Measurements from ENCODE around the gene PICK1. TPM values are rescaled to one million over a fixed set of nuclear protein-coding genes. Genes with fewer than 3 reads are reported as not detected.

PICK1 gene
- total and polyA plus RNA-seq, 2 of the 8 experiments (the other 6 are each of a cell fraction or from before 2014, with no cell fraction given), result 20.4 to 22.9 TPM

DNA sequence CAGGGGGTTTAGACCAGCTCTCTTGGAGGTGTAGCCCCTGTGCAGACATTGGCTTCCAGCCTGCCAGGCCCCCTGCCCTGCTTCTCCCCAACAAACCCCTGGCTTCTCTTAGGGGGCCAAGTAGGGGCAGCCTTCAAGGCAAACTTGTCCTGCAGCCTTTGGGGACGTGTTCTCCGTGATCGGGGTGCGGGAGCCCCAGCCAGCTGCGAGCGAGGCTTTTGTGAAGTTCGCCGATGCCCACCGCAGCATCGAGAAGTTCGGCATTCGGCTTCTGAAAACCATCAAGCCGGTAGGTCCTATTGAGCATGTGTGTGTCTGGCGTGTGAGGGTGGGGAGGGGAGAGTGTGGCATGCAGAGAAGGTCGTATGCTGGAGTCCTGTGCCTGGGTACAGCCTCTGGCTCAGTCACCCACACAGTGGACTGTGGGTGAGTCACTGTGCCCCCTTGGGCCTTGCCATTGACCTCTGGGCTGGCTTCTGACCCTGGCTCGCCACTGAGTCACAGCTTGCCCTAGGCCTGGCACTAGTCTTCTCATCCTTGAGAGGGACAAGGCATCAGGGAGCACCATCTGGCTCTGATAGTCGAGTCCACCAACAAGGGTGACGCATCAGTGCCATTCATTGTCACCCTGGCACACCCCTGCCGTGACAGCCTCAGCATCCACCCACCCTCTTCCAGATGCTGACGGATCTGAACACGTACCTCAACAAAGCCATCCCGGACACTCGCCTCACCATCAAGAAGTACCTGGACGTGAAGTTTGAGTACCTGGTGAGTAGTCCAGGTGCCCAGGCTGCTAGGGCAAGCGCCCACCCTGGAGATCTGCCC is 15.3 kb downstream of the PICK1 start:
- H3K4me3 ChIP-seq (ENCODE audit: extremely low read depth in 1 of 4, insufficient read depth in 2 of 4, low read depth in 3 of 4, low read length in 4 of 4), result no peak overlapping the region
- ChIA-PET CTCF (ENCODE audit: partially characterized antibody) (interaction anchor here (0.8 to 12.5 kb wide), 14 partner anchors 8 to 167 kb away, joined by 3 to 264 read pairs (median 4); partner anchors contain the start of genes BAIAP2L2, PICK1 and SLC16A8), POLR2A (ENCODE audit: partially characterized antibody) (interaction anchor here (0.6 to 1.2 kb wide), 5 partner anchors 8 to 165 kb away, joined by 3 to 5 read pairs (median 4); partner anchors contain the start of gene PICK1)
- no peak overlapping the region for H2AK5ac ChIP-seq (ENCODE audit: low read depth, low read length)
- H4K8ac ChIP-seq (ENCODE audit: extremely low read depth, insufficient read depth, low read length), result no peak overlapping the region
- no peak overlapping the region for H2BK12ac ChIP-seq (ENCODE audit: low read depth, low read length)
- H3K79me2 ChIP-seq (ENCODE audit: control insufficient read depth in 1 of 2, insufficient read depth in 2 of 2, low read length in 2 of 2), result no peaks in the 10 kb centered on the region
- H3K14ac ChIP-seq (ENCODE audit: insufficient read length), result no peak overlapping the region
- H3K23me2 ChIP-seq (ENCODE audit: low read depth, low read length), result no peaks in the 10 kb centered on the region
- no peak overlapping the region for H3K18ac ChIP-seq (ENCODE audit: extremely low read depth, low read length)
- 95% methylated on average over 25 of the region's 25 CpGs; no CpG with 5 or more reads in 1 of the 2 experiments for WGBS, 2 experiments (ENCODE audit: extremely low coverage in 1 of 2, insufficient coverage in 1 of 2, insufficient read length in 1 of 2, insufficient replicate concordance in 2 of 2, low coverage in 1 of 2, low lambda C conversion rate in 2 of 2, missing lambda C conversion rate in 1 of 2)
- no peak for TF ChIP-seq YY1 (IDR thresholded peaks at IDR 0.05; ENCODE audit: low read depth, low read length)
- no peak for TF ChIP-seq POLR2AphosphoS5 (IDR thresholded peaks at IDR 0.05; ENCODE audit: low read depth, low read length)
- TF ChIP-seq SUZ12 (IDR thresholded peaks at IDR 0.05; ENCODE audit: low read length), result no peak
- no peak for TF ChIP-seq TAF7 (optimal IDR thresholded peaks at IDR 0.05; ENCODE audit: borderline replicate concordance, low read depth, low read length)
- TF ChIP-seq TAF1 (IDR thresholded peaks at IDR 0.05; ENCODE audit: low read depth, low read length), result no peak
- TF ChIP-seq HDAC6 (IDR thresholded peaks at IDR 0.05; ENCODE audit: low read depth, low read length), result no peak
- TF ChIP-seq SAP30 (IDR thresholded peaks at IDR 0.05; ENCODE audit: insufficient read depth, insufficient replicate concordance, low read length), result no peak
- no peak for TF ChIP-seq RBBP5 (IDR thresholded peaks at IDR 0.05; ENCODE audit: borderline replicate concordance, low read depth, low read length)
- no peak overlapping the region for H3K56ac ChIP-seq (replicated peaks; ENCODE audit: insufficient read length, low read depth, low read length)
- no peak overlapping the region for H4K5ac ChIP-seq (ENCODE audit: insufficient read length, low read depth, low read length)
- no peak overlapping the region for H2BK15ac ChIP-seq (ENCODE audit: low read length)
- no peaks in the 10 kb centered on the region for H3K9me3 ChIP-seq (ENCODE audit: insufficient read depth in 2 of 2, low read depth in 1 of 2, low read length in 1 of 2)
- H3K27me3 ChIP-seq (replicated peaks in 1 of 4; ENCODE audit: control insufficient read depth in 3 of 4, extremely low read depth in 1 of 4, insufficient read depth in 3 of 4, low read length in 3 of 4), result no peaks in the 10 kb centered on the region
- FAIRE-seq (no peak), DNase-seq (ENCODE audit: low read depth in 1 of 2, low spot score in 2 of 2) (no peak)
- no peak overlapping the region for H3K23ac ChIP-seq (ENCODE audit: insufficient read length)
- H3K27ac ChIP-seq (ENCODE audit: low read depth, low read length), result no peak overlapping the region
- H2BK5ac ChIP-seq (ENCODE audit: low read depth, low read length), result no peak overlapping the region; the same call in 1 of the 2 replicates
- H2BK120ac ChIP-seq (replicated peaks; ENCODE audit: low read depth, low read length), result no peak overlapping the region
- H3K36me3 ChIP-seq (ENCODE audit: control insufficient read depth in 2 of 4, insufficient read depth in 4 of 4, low read length in 3 of 4), result peaks cover 3 to 13% (median 8%) of the 10 kb centered on the region in 4 experiments; a peak in 7 of 8 replicates
- no peaks in the 10 kb centered on the region for H3K79me1 ChIP-seq (ENCODE audit: low read depth, low read length)
- H3K9ac ChIP-seq (replicated peaks in 1 of 4; ENCODE audit: extremely low read depth in 1 of 4, low read depth in 3 of 4, low read length in 3 of 4), result no peak overlapping the region
- peaks cover 0 to 6% of the 10 kb centered on the region in 2 experiments for H4K20me1 ChIP-seq (replicated peaks in 1 of 2; ENCODE audit: control insufficient read depth in 1 of 2, insufficient read depth in 2 of 2, low read length in 2 of 2)
- no peak overlapping the region for H2BK20ac ChIP-seq (ENCODE audit: low read length)
- no peaks in the 10 kb centered on the region for H3K4me1 ChIP-seq (replicated peaks in 1 of 4; ENCODE audit: control insufficient read depth in 3 of 4, insufficient read depth in 4 of 4, low read length in 3 of 4)
- no peak overlapping the region for H2AFZ ChIP-seq (ENCODE audit: low read length)
- H3K4ac ChIP-seq (replicated peaks; ENCODE audit: insufficient read length, low read depth, low read length), result no peak overlapping the region
- H3K4me2 ChIP-seq (ENCODE audit: insufficient read depth in 1 of 2, low read depth in 2 of 2, low read length in 2 of 2), result no peak overlapping the region
- H4K91ac ChIP-seq (replicated peaks; ENCODE audit: insufficient read length, low read length), result no peak overlapping the region
